Smooth muscle cell (in vitro differentiated cells): ENCODE results near the gene GREB1L. TPM values are rescaled to one million over a fixed set of nuclear protein-coding genes. Genes with fewer than 3 reads are reported as not detected.

ENCODE experiments used
- DNase-seq: peaks from one replicate; lab custom pipeline; 2025; ENCODE audit not compliant: unreplicated experiment; lab: John Stamatoyannopoulos, UW
- H2AFZ ChIP-seq: fragments of 200-600 bp; sonication (generic); 2 replicates; pipeline ENCODE4 v1.6.0; 2016; ENCODE audit warnings: antibody characterized with exemption, low read depth, mild to moderate bottlenecking
- H3F3A ChIP-seq: fragments of 200-600 bp; sonication (generic); 2 replicates; pipeline ENCODE4 v1.6.0; 2017; ENCODE audit warnings: antibody characterized with exemption, low read depth
- H3K27ac ChIP-seq: fragments of 200-600 bp; sonication (generic); 2 replicates; pipeline ENCODE4 v1.5.1; 2016; ENCODE audit warnings: low read depth, mild to moderate bottlenecking
- H3K27me3 ChIP-seq: fragments of 200-600 bp; sonication (generic); 2 replicates; pipeline ENCODE4 v1.6.1; 2016; ENCODE audit warnings: low read depth, mild to moderate bottlenecking
- H3K36me3 ChIP-seq: fragments of 200-600 bp; sonication (generic); 2 replicates; pipeline ENCODE4 v1.5.1; 2016; ENCODE audit warnings: low read depth
- H3K4me1 ChIP-seq: fragments of 200-600 bp; sonication (generic); 2 replicates; pipeline ENCODE4 v1.5.1; 2016; ENCODE audit warnings: low read depth
- H3K4me2 ChIP-seq: fragments of 200-600 bp; sonication (generic); 2 replicates; pipeline ENCODE4 v1.6.0; 2016; ENCODE audit warnings: mild to moderate bottlenecking
- H3K4me3 ChIP-seq: fragments of 200-600 bp; sonication (generic); 2 replicates; pipeline ENCODE4 v1.5.1; 2016; ENCODE audit warnings: mild to moderate bottlenecking
- H3K79me2 ChIP-seq: fragments of 200-600 bp; sonication (generic); 2 replicates; pipeline ENCODE4 v1.6.0; 2016; ENCODE audit warnings: low read depth, mild to moderate bottlenecking
- H3K9ac ChIP-seq: fragments of 200-600 bp; sonication (generic); 2 replicates; pipeline ENCODE4 v1.6.0; 2016; ENCODE audit warnings: low read depth
- H3K9me3 ChIP-seq: fragments of 200-600 bp; sonication (generic); replicated peaks from 2 replicates; pipeline ENCODE4 v1.5.1; 2016; ENCODE audit warnings: low read depth
- H4K20me1 ChIP-seq: fragments of 200-600 bp; sonication (generic); 2 replicates; pipeline ENCODE4 v1.6.0; 2016; ENCODE audit warnings: low read depth
- CTCF ChIP-seq: fragments of 200-600 bp; sonication (generic); IDR thresholded peaks from 2 replicates; pipeline ENCODE4 v1.5.1; 2017; ENCODE audit warnings: borderline replicate concordance, mild to moderate bottlenecking, antibody characterized with exemption; ENCODE audit not compliant: insufficient read depth, poor library complexity, severe bottlenecking
- WGBS: methylation state at CpG from one replicate; pipeline ENCODE4 v1.1.7; 2016; ENCODE audit warnings: low lambda C conversion rate; 5-methylcytosine and 5-hydroxymethylcytosine counted together
- polyA plus RNA-seq: library from polyadenylated mRNA; unstranded; fragments of >200 nt; fragmentation: Nextera tagmentation; extraction: Ambion mirVana; gene quantifications from 2 replicates; pipeline ENCODE4 v1.2.1, GENCODE V29; 2016
- total RNA-seq: library from RNA; depleted of rRNA; stranded (reverse); fragments of >200 nt; gene quantifications from 2 replicates; pipeline ENCODE4 v1.2.3, GENCODE V29; 2014

The GREB1L gene
- total and polyA plus RNA-seq, 2 experiments from 2014 or later: 4.0 to 15.3 TPM

- no peaks in the 10 kb centered on the region for H3K79me2 ChIP-seq
- no peaks in the 10 kb centered on the region for H3K9me3 ChIP-seq
- no peaks in the 10 kb centered on the region for H3K27me3 ChIP-seq
- H3K36me3 ChIP-seq: no peaks in the 10 kb centered on the region
- H3K4me2 ChIP-seq: no peak overlapping the region
- 89% methylated on average over 1 of the region's 1 CpG for WGBS
- H2AFZ ChIP-seq: no peak overlapping the region
- H4K20me1 ChIP-seq: no peaks in the 10 kb centered on the region
- no peaks in the 10 kb centered on the region for H3F3A ChIP-seq
- no peak overlapping the region for H3K9ac ChIP-seq
- H3K4me1 ChIP-seq: peaks cover 40% of the 10 kb centered on the region
- DNase-seq: no peak
- no peak for TF ChIP-seq CTCF
- H3K4me3 ChIP-seq: no peak overlapping the region
- H3K27ac ChIP-seq: no peak overlapping the region
Observed at GRCh38 chr18:21344860-21345259, 102.8 kb downstream of the GREB1L start.

- 56% methylated on average over 7 of the region's 7 CpGs for WGBS
- Histone ChIP-seq H3K4me2 (no peak overlapping the region), H3K79me2 (no peaks in the 10 kb centered on the region), H2AFZ (no peak overlapping the region), H4K20me1 (no peaks in the 10 kb centered on the region), H3K9ac (no peak overlapping the region), H3K9me3 (no peaks in the 10 kb centered on the region), H3K4me3 (no peak overlapping the region), H3K36me3 (no peaks in the 10 kb centered on the region), H3K27me3 (no peaks in the 10 kb centered on the region), H3K4me1 (peaks cover 40% of the 10 kb centered on the region), H3F3A (no peaks in the 10 kb centered on the region), H3K27ac (no peak overlapping the region)
- DNase-seq: no peak
- TF ChIP-seq CTCF: no peak
Observed at GRCh38 chr18:21345840-21346239, 103.8 kb downstream of the GREB1L start.

GRCh38 chr18:21359746-21360145 lies 117.7 kb downstream of the GREB1L start:
- Histone ChIP-seq H3K4me2 (no peak overlapping the region), H3K4me1 (peaks cover 35% of the 10 kb centered on the region), H3K4me3 (no peak overlapping the region), H3K79me2 (no peaks in the 10 kb centered on the region), H3F3A (no peaks in the 10 kb centered on the region), H3K27ac (peak overlapping the region; percentile 0), H4K20me1 (no peaks in the 10 kb centered on the region), H3K27me3 (no peaks in the 10 kb centered on the region), H3K36me3 (no peaks in the 10 kb centered on the region), H3K9me3 (no peaks in the 10 kb centered on the region), H3K9ac (no peak overlapping the region), H2AFZ (no peak overlapping the region)
- TF ChIP-seq CTCF: no peak
- no peak for DNase-seq

DNA sequence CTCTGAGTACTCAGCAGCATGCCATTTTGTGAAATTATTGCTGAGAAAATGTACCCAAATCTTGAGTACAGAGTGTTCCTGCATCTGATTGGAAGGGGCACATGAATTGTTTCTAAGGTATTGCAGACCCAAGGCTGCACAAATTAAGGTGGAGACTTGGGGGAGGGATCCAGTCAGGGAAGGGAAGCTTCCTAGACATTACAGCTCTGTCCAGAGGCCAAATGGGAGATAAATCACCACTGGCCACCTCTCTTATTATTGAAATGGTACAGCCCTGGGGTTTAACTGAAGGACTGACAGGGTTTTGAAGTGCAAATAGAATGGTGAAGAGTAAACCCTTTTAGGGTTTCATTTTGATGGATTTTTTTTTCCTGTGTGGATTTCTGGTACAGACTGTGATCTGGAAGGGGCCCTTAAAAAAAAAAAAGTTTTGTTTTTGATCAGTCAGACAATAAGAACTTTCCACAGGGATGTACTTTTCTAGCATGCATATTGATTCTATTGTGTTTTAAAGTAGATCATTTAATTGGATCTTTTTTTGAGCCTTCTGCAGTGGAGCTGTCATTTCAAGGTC lies 119.4 kb downstream of the GREB1L start:
- Histone ChIP-seq H3K27ac (no peak overlapping the region), H3K4me1 (peaks cover 51% of the 10 kb centered on the region), H3K36me3 (no peaks in the 10 kb centered on the region), H3K79me2 (peaks cover 4% of the 10 kb centered on the region), H3K4me3 (no peak overlapping the region), H2AFZ (no peak overlapping the region), H4K20me1 (no peaks in the 10 kb centered on the region), H3K9me3 (no peaks in the 10 kb centered on the region), H3K27me3 (no peaks in the 10 kb centered on the region), H3K4me2 (peak overlapping the region; percentile 8), H3K9ac (no peak overlapping the region), H3F3A (no peaks in the 10 kb centered on the region)
- no peak for TF ChIP-seq CTCF
- DNase-seq: no peak
